ENCODE results near the gene HBG2.

Gene HBG2

GRCh38 chr11:5232176-5232575 is 22.4 kb downstream of the HBG2 start:
- no peaks in the 10 kb centered on the region for H4K20me1 ChIP-seq (ENCODE audit: insufficient read depth, low read length)
- TF ChIP-seq CTCF (IDR thresholded peaks at IDR 0.05; ENCODE audit: low read length) (no peak), EZH2phosphoT487 (IDR thresholded peaks at IDR 0.05; ENCODE audit: low read length) (no peak), EZH2 (optimal IDR thresholded peaks at IDR 0.05; ENCODE audit: low read depth, low read length) (no peak)
- no peak for DNase-seq
- no peak overlapping the region for H3K27ac ChIP-seq (ENCODE audit: low read length)
- no peaks in the 10 kb centered on the region for H3K9me2 ChIP-seq (replicated peaks; ENCODE audit: insufficient read depth, low read length)
- 0 out of 2 replicates have a peak overlapping the region, but pooled peaks have one; percentile 59 for H3K4me2 ChIP-seq (ENCODE audit: low read depth, low read length)
- H3F3A ChIP-seq (ENCODE audit: insufficient read depth, low read length): peaks cover 46% of the 10 kb centered on the region
- no peak overlapping the region for H3K9ac ChIP-seq (ENCODE audit: low read length)
- H3K36me3 ChIP-seq (replicated peaks; ENCODE audit: insufficient read depth, low read length): no peaks in the 10 kb centered on the region
- H3K4me3 ChIP-seq (ENCODE audit: low read length): no peak overlapping the region
- H2AFZ ChIP-seq (ENCODE audit: low read length): no peak overlapping the region
- H3K27me3 ChIP-seq (replicated peaks; ENCODE audit: insufficient read depth, low read length): no peaks in the 10 kb centered on the region
- peaks cover 7% of the 10 kb centered on the region for H3K79me2 ChIP-seq (ENCODE audit: low read length)
- peaks cover 60% of the 10 kb centered on the region for H3K4me1 ChIP-seq (ENCODE audit: low read length)
- no peaks in the 10 kb centered on the region for H3K9me3 ChIP-seq (replicated peaks; ENCODE audit: insufficient read depth, low read length)

GRCh38 chr11:5231111-5231510 is 23.5 kb downstream of the HBG2 start:
- H3K4me3 ChIP-seq (ENCODE audit: low read length): no peak overlapping the region
- H3F3A ChIP-seq (ENCODE audit: insufficient read depth, low read length): peaks cover 46% of the 10 kb centered on the region
- no peak overlapping the region for H2AFZ ChIP-seq (ENCODE audit: low read length)
- H3K9me2 ChIP-seq (replicated peaks; ENCODE audit: insufficient read depth, low read length): no peaks in the 10 kb centered on the region
- no peak overlapping the region for H3K9ac ChIP-seq (ENCODE audit: low read length)
- H3K4me1 ChIP-seq (ENCODE audit: low read length): peaks cover 65% of the 10 kb centered on the region
- H3K27me3 ChIP-seq (replicated peaks; ENCODE audit: insufficient read depth, low read length): no peaks in the 10 kb centered on the region
- peaks cover 7% of the 10 kb centered on the region for H3K79me2 ChIP-seq (ENCODE audit: low read length)
- no peaks in the 10 kb centered on the region for H3K9me3 ChIP-seq (replicated peaks; ENCODE audit: insufficient read depth, low read length)
- H4K20me1 ChIP-seq (ENCODE audit: insufficient read depth, low read length): no peaks in the 10 kb centered on the region
- H3K36me3 ChIP-seq (replicated peaks; ENCODE audit: insufficient read depth, low read length): no peaks in the 10 kb centered on the region
- DNase-seq: no peak
- H3K27ac ChIP-seq (ENCODE audit: low read length): peak overlapping the region; percentile 89; the same call in 1 of the 2 replicates
- TF ChIP-seq EZH2phosphoT487 (IDR thresholded peaks at IDR 0.05; ENCODE audit: low read length): no peak
- no peak for TF ChIP-seq CTCF (IDR thresholded peaks at IDR 0.05; ENCODE audit: low read length)
- TF ChIP-seq EZH2 (optimal IDR thresholded peaks at IDR 0.05; ENCODE audit: low read depth, low read length): no peak
- peak overlapping the region; percentile 63 for H3K4me2 ChIP-seq (ENCODE audit: low read depth, low read length)

- Histone ChIP-seq H3K4me1 (ENCODE audit: low read length) (peaks cover 60% of the 10 kb centered on the region), H3K9me3 (replicated peaks; ENCODE audit: insufficient read depth, low read length) (no peaks in the 10 kb centered on the region), H3K79me2 (ENCODE audit: low read length) (peaks cover 7% of the 10 kb centered on the region)
Observed at GRCh38 chr11:5230266-5230665, 24.3 kb downstream of the HBG2 start.

More at GRCh38 chr11:5230266-5230665, 24.3 kb downstream of the HBG2 start:
- no peaks in the 10 kb centered on the region for H4K20me1 ChIP-seq (ENCODE audit: insufficient read depth, low read length)
- no peaks in the 10 kb centered on the region for H3K27me3 ChIP-seq (replicated peaks; ENCODE audit: insufficient read depth, low read length)
- H2AFZ ChIP-seq (ENCODE audit: low read length): peak overlapping the region; percentile 25; the same call in 1 of the 2 replicates
- peak overlapping the region; percentile 63 for H3K4me2 ChIP-seq (ENCODE audit: low read depth, low read length)
- H3F3A ChIP-seq (ENCODE audit: insufficient read depth, low read length): peaks cover 46% of the 10 kb centered on the region
- peak overlapping the region; percentile 89 for H3K27ac ChIP-seq (ENCODE audit: low read length)
- peak overlapping the region; percentile 36; the same call in 1 of the 2 replicates for H3K9ac ChIP-seq (ENCODE audit: low read length)
- no peak for DNase-seq
- H3K4me3 ChIP-seq (ENCODE audit: low read length): peak overlapping the region; percentile 27; the same call in 1 of the 2 replicates
- H3K36me3 ChIP-seq (replicated peaks; ENCODE audit: insufficient read depth, low read length): no peaks in the 10 kb centered on the region
- TF ChIP-seq CTCF (IDR thresholded peaks at IDR 0.05; ENCODE audit: low read length): no peak
- TF ChIP-seq EZH2 (optimal IDR thresholded peaks at IDR 0.05; ENCODE audit: low read depth, low read length): no peak
- no peak for TF ChIP-seq EZH2phosphoT487 (IDR thresholded peaks at IDR 0.05; ENCODE audit: low read length)
- H3K9me2 ChIP-seq (replicated peaks; ENCODE audit: insufficient read depth, low read length): no peaks in the 10 kb centered on the region
